ENCODE data around the gene SIPA1L3.
"Not testable (repeated sequence)": the region's sequence is repeated elsewhere in the genome, so short reads cannot be mapped to it uniquely, and the experiment has no call there.

Gene SIPA1L3

DNA sequence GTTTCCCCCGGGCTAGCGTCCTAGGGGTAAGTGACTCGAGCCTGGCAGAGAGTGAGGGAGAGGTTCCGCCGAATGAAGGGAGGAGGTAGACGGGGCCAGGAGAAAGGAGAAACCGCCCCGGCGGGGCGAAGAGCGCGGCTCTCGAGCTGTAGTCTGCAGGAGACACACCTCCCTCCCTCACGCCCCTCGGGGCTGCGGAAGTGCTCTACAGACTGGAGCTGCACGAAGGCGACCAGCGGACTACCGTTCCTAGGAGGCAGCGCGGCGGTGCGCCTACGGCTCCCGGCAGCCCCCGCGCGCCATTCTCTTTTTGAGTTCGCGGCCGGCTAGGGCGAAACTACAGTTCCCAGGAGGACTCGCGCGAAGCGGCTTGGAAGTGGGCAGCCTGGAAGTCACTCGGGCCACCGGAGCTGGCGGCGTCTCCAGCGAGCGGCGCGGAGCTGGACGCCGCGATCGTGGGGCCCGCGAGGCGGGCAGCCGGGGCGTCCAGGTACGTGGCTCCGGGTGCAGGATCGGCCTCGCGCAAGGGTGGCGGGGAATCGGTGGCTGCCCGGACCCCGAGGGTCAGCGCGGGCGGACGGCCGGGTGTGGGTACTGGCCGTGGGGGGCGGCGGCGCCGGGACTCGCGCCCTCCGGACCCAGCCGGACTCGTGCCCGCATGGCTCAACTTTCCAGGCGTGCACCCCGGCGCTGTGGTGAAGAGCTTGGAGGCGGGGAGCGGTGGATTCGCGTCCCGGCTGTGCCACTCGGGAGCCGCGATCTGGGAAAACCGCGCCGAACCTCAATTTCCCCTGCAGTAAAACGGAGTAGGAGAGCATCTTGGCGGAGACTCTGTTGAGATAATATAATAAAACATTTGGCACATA is at the start of gene SIPA1L3:
TSS of gene SIPA1L3 (plus strand) at position 340 of the 866 bp plus-strand sequence. CDS start 174,358 bp downstream, outside the sequence.
- DNase-seq (ENCODE audit: low read depth), result peak; percentile 92
- TF ChIP-seq, protein P1, sequence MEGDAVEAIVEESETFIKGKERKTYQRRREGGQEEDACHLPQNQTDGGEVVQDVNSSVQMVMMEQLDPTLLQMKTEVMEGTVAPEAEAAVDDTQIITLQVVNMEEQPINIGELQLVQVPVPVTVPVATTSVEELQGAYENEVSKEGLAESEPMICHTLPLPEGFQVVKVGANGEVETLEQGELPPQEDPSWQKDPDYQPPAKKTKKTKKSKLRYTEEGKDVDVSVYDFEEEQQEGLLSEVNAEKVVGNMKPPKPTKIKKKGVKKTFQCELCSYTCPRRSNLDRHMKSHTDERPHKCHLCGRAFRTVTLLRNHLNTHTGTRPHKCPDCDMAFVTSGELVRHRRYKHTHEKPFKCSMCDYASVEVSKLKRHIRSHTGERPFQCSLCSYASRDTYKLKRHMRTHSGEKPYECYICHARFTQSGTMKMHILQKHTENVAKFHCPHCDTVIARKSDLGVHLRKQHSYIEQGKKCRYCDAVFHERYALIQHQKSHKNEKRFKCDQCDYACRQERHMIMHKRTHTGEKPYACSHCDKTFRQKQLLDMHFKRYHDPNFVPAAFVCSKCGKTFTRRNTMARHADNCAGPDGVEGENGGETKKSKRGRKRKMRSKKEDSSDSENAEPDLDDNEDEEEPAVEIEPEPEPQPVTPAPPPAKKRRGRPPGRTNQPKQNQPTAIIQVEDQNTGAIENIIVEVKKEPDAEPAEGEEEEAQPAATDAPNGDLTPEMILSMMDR (conservative IDR thresholded peaks at IDR 0.05; ENCODE audit: control insufficient read depth, insufficient read depth, low read depth, low read length), result no peak
- H3K4me3 ChIP-seq (ENCODE audit: control insufficient read depth, low read depth, low read length), result peak within 1 kb of the TSS; percentile 95

GRCh38 chr19:37864501-37864900 is 42.5 kb upstream of the SIPA1L3 start:
- TF ChIP-seq, protein P1 (conservative IDR thresholded peaks at IDR 0.05; ENCODE audit: control insufficient read depth, insufficient read depth, low read depth, low read length), result no peak
- H3K4me3 ChIP-seq (ENCODE audit: control insufficient read depth, low read depth, low read length), result no peak overlapping the region
- DNase-seq (ENCODE audit: low read depth), result no peak

GRCh38 chr19:37865930-37866329 is 41.1 kb upstream of the SIPA1L3 start:
- not testable (repeated sequence) for H3K4me3 ChIP-seq (ENCODE audit: control insufficient read depth, low read depth, low read length); DNase-seq (ENCODE audit: low read depth)

DNA sequence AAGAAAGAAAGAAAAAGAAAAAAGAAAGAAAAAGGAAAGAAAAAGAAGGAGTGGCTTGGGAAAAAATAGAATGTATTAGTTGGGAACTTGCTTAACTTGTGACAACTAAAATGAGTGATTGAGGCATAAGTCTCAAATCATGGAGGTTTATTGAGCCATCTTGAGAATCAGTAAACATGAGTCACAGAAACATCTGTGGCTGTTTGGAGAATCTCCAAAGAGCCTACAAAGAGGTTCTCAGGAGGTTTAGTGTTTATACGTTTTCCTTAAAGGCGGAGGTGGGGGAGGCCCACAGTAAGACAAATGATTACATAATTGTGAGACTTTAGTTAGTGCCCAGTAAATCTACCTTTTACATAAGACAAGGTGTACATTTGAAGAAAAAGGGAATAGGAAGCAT is 39.2 kb upstream of the SIPA1L3 start:
- TF ChIP-seq, protein P1 (conservative IDR thresholded peaks at IDR 0.05; ENCODE audit: control insufficient read depth, insufficient read depth, low read depth, low read length), result no peak
- no peak overlapping the region for H3K4me3 ChIP-seq (ENCODE audit: control insufficient read depth, low read depth, low read length)
- DNase-seq (ENCODE audit: low read depth), result peak; percentile 89

DNA sequence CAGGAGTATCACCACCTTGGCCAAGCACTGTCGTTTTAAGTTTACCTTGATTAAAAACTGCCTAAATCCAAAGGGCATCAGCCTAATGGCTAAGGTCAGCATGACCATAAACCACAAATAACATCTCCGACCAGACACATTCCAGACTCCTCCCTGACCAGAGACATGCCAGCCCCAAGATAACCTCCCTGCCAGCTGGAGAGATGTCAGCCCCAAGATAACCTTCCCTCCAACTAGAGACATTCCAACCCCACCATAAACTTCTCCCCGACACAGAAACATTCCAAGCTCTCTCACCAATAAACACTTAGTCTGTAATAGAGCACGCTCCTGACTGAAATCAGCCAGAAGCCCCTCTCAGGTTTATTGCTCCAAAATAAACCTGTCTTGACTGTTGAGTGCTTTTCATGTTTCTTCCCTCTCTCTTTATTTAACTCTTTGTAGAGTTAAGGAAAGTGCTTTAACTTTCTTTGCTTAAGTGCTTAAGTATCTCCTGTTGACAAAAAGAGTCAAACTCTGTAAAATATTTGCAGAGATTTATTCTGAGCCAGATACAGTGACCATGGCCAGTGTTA is 37.2 kb upstream of the SIPA1L3 start:
- DNase-seq (ENCODE audit: low read depth), result no peak
- TF ChIP-seq, protein P1 (conservative IDR thresholded peaks at IDR 0.05; ENCODE audit: control insufficient read depth, insufficient read depth, low read depth, low read length), result no peak
- no peak overlapping the region for H3K4me3 ChIP-seq (ENCODE audit: control insufficient read depth, low read depth, low read length)

- no peak overlapping the region for H3K4me3 ChIP-seq (ENCODE audit: control insufficient read depth, low read depth, low read length)
- TF ChIP-seq, protein P1 (conservative IDR thresholded peaks at IDR 0.05; ENCODE audit: control insufficient read depth, insufficient read depth, low read depth, low read length), result no peak
- peak; percentile 9 for DNase-seq (ENCODE audit: low read depth)
These were observed 34.6 kb upstream of the SIPA1L3 start for GRCh38 chr19:37872383-37872782.

DNA sequence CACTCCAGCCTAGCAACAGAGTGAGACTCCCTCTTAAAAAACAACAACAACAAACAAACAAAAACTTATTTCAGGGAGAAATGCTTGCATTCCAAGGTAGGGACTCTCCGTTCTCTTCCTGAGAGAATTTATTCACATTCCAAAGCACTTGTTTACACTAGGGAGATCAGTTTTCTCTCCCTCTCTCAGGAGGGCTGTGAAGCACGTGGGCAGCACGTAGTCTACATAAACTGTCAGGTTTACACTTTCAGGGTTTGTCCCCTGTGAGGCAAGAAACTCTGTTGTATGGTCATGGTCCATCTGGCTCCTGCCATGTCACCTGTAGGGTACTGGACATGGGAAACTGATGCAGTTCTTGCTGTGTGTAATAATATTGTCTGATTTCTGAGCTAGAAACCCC is 32.2 kb upstream of the SIPA1L3 start:
- H3K4me3 ChIP-seq (ENCODE audit: control insufficient read depth, low read depth, low read length), result no peak overlapping the region
- TF ChIP-seq, protein P1 (conservative IDR thresholded peaks at IDR 0.05; ENCODE audit: control insufficient read depth, insufficient read depth, low read depth, low read length), result no peak
- DNase-seq (ENCODE audit: low read depth), result no peak

Data from fibroblast of mammary gland (primary cell).